Measurements from ENCODE around the gene TGFBR3. TPM values are rescaled to one million over a fixed set of nuclear protein-coding genes. Genes with fewer than 3 reads are reported as not detected.

TGFBR3 gene
- total and polyA plus RNA-seq, 9 of the 15 experiments (the other 6 are each of a cell fraction or from before 2014, with no cell fraction given), result 3.6 to 32.4 (median 15.6) TPM

DNA sequence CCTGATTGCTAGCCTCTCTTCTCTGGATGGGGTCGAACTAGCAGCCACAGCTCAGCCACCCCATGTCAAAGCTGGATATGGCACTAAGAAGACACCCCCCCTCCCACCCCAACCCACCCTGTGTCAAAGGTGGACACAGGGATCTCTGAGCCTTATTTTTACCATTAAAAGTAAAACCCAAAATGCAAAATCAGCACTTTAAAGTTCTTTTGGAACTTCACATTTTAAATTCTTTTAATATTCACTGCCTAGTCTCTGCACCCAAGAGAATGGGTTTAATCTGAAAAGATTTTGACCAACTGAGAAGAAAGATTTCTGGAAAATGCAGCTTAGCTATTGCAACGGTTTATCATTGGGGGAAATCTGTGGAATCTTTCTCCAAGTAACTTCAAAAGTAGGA is 167.6 kb downstream of the TGFBR3 start (continued):
- TF ChIP-seq, protein P1, sequence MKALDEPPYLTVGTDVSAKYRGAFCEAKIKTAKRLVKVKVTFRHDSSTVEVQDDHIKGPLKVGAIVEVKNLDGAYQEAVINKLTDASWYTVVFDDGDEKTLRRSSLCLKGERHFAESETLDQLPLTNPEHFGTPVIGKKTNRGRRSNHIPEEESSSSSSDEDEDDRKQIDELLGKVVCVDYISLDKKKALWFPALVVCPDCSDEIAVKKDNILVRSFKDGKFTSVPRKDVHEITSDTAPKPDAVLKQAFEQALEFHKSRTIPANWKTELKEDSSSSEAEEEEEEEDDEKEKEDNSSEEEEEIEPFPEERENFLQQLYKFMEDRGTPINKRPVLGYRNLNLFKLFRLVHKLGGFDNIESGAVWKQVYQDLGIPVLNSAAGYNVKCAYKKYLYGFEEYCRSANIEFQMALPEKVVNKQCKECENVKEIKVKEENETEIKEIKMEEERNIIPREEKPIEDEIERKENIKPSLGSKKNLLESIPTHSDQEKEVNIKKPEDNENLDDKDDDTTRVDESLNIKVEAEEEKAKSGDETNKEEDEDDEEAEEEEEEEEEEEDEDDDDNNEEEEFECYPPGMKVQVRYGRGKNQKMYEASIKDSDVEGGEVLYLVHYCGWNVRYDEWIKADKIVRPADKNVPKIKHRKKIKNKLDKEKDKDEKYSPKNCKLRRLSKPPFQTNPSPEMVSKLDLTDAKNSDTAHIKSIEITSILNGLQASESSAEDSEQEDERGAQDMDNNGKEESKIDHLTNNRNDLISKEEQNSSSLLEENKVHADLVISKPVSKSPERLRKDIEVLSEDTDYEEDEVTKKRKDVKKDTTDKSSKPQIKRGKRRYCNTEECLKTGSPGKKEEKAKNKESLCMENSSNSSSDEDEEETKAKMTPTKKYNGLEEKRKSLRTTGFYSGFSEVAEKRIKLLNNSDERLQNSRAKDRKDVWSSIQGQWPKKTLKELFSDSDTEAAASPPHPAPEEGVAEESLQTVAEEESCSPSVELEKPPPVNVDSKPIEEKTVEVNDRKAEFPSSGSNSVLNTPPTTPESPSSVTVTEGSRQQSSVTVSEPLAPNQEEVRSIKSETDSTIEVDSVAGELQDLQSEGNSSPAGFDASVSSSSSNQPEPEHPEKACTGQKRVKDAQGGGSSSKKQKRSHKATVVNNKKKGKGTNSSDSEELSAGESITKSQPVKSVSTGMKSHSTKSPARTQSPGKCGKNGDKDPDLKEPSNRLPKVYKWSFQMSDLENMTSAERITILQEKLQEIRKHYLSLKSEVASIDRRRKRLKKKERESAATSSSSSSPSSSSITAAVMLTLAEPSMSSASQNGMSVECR (CRISPR knock-in tag; IDR thresholded peaks at IDR 0.05), result no peak
- TF ChIP-seq MCM3 (IDR thresholded peaks at IDR 0.05), result no peak

DNA sequence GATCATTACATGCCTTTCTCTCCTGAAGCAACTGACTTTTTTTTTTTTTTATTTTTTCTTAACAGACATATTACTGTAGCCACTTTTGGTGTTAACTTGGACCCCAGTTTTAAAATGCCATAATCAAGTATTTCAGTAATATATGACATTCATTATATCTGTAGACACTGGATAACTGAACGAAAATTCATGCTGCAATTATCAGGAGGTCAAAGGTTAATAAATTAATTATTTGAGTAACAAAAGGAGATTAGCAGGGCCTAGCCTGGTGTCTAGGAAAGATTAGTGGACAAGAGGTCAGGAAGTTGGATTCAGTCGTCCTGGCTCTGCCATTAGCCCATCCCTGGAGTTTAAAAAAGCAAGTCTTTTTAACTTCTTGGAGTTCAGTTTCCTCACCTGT is 168.1 kb downstream of the TGFBR3 start:
- Histone ChIP-seq H3K27ac (ENCODE audit: extremely low read depth, low read depth, low read length) (no peak overlapping the region), H3K79me2 (ENCODE audit: control insufficient read depth, insufficient read depth, low read length) (no peaks in the 10 kb centered on the region), H3K4me1 (replicated peaks in 1 of 2; ENCODE audit: control insufficient read depth in 2 of 2, insufficient read depth in 2 of 2, low read length in 2 of 2) (peaks cover 2 to 41% of the 10 kb centered on the region in 2 experiments; a peak in 4 of 5 replicates), H3K9me3 (replicated peaks; ENCODE audit: control insufficient read depth, insufficient read depth, low read depth, low read length) (no peaks in the 10 kb centered on the region), H3K9ac (ENCODE audit: insufficient read depth in 1 of 2, low read depth in 2 of 2, low read length in 2 of 2) (no peak overlapping the region), H3K4me3 (no peak overlapping the region), H3K27me3 (ENCODE audit: control insufficient read depth in 2 of 2, insufficient read depth in 2 of 2, low read length in 2 of 2) (no peaks in the 10 kb centered on the region; a peak in 1 of 5 replicates), H3K9me1 (ENCODE audit: control insufficient read depth, insufficient read depth, low read length) (no peaks in the 10 kb centered on the region), H3K36me3 (ENCODE audit: control insufficient read depth, insufficient read depth, low read length) (peaks cover 49% of the 10 kb centered on the region), H4K20me1 (replicated peaks; ENCODE audit: control insufficient read depth, insufficient read depth, low read length) (no peaks in the 10 kb centered on the region), H3K4me2 (ENCODE audit: insufficient read depth, low read length) (no peak overlapping the region), H2AFZ (ENCODE audit: low read depth, low read length) (no peak overlapping the region)
- ChIA-PET CTCF (ENCODE audit: low intra/inter-chr PET ratio) (no interaction called here), POLR2A (interaction anchor here (0.9 to 1.4 kb wide), 2 partner anchors 10 to 11 kb away, joined by 4 read pairs; no protein-coding TSS in a partner anchor)
- TF ChIP-seq NR2C1 (IDR thresholded peaks at IDR 0.05) (peak; percentile 51), NR2C1 (tag; IDR thresholded peaks at IDR 0.05) (peak; percentile 62; the same call in 1 of the 2 replicates), MYBL2 (IDR thresholded peaks at IDR 0.05; ENCODE audit: low read depth) (no peak), MYBL2 (CRISPR knock-in tag; IDR thresholded peaks at IDR 0.05; ENCODE audit: borderline replicate concordance) (no peak)
- in situ Hi-C loops (cut with MboI) (no loop called here), intact Hi-C loops (cut with micrococcal nuclease) (loop anchor here (5.0 to 10.0 kb wide), 3 partner anchors 44 to 167 kb away; partner anchors contain the start of gene TGFBR3)
- no peak for ATAC-seq
- FAIRE-seq, result no peak
- BruUV-seq (replicated peaks), result no TSS peak
- DNase-seq (ENCODE audit: extremely low read depth in 1 of 4, low spot score in 3 of 4), result no peak
- 13% methylated on average over 2 of the region's 2 CpGs for WGBS (ENCODE audit: insufficient coverage, low coverage, missing lambda C conversion rate)
